Myocyte (in vitro differentiated cells): ENCODE measurements around the gene TAS2R19. TPM values are rescaled to one million over a fixed set of nuclear protein-coding genes. Genes with fewer than 3 reads are reported as not detected.

Experiments used
- DNase-seq: peaks from one replicate; pipeline ENCODE4 v3.0.0-alpha.2; 2012; ENCODE audit warnings: low read depth
- total RNA-seq: library from RNA; depleted of rRNA; stranded (reverse); fragments of >200 nt; gene quantifications from 2 replicates; pipeline ENCODE4 v1.2.3, GENCODE V29; 2014

The TAS2R19 gene
- total RNA-seq, 1 donor from 2014 or later, result 2.0 TPM

- no peak for DNase-seq
These were observed 28.1 kb downstream of the TAS2R19 start for GRCh38 chr12:10994307-10994706.

- DNase-seq, result no peak
These were observed 33.3 kb downstream of the TAS2R19 start for GRCh38 chr12:10989107-10989506.

- no peak for DNase-seq
These were observed 35.6 kb downstream of the TAS2R19 start, which contains the start of gene TAS2R50 for GRCh38 chr12:10986812-10987211. TAS2R50 (minus strand) TSS chr12:10986912; CDS start chr12:10986860, 52 bp downstream.

GRCh38 chr12:10982244-10982643 is 40.2 kb downstream of the TAS2R19 start:
- no peak for DNase-seq

DNA sequence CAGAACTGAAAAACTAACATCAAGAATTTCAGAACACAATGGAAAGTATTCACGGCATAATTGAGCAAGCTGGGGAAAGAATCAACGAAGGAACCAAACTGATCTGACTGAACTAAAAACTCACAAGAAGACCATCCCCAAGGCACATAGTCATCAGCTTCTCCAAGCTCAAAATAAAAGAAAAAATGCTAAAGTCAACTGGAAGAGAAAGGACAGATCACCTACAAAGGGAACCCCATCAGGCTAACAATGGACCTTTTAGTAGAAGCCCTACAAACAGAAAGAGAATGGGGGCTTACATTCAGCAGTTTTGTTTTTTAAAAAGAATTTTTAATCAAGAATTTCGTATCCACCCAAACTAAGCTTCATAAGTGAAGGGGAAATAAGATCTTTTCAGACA is 47.5 kb downstream of the TAS2R19 start:
- no peak for DNase-seq

Other genes with a start within 250 kb of the TAS2R19 start
- gene TAS2R7, start 220.0 kb downstream of the TAS2R19 start, total RNA-seq, result not detected in 2 replicates
- 0.21 TPM in 1 of 2 replicates, not detected in the other for gene TAS2R8, start 215.3 kb downstream of the TAS2R19 start, total RNA-seq
- gene TAS2R9, start 212.5 kb downstream of the TAS2R19 start, total RNA-seq, result not detected in 2 replicates
- gene TAS2R10, start 196.3 kb downstream of the TAS2R19 start, total RNA-seq, result 0.75 and 3.2 TPM in 2 replicates
- 0.43 and 1.7 TPM in 2 replicates for gene PRR4, start 173.1 kb downstream of the TAS2R19 start, total RNA-seq
- 8.9 and 9.4 TPM in 2 replicates for gene PRH1, start 138.4 kb downstream of the TAS2R19 start, total RNA-seq
- 0.94 and 1.2 TPM in 2 replicates for gene TAS2R13, start 113.1 kb downstream of the TAS2R19 start, total RNA-seq
- not detected in 2 replicates for gene PRH2, start 93.4 kb downstream of the TAS2R19 start, total RNA-seq
- gene TAS2R14, start 83.4 kb downstream of the TAS2R19 start, total RNA-seq, result 0.99 and 2.5 TPM in 2 replicates
- 0.62 and 1.5 TPM in 2 replicates for gene TAS2R50, start 35.7 kb downstream of the TAS2R19 start, total RNA-seq
- gene TAS2R20, start 24.3 kb downstream of the TAS2R19 start, total RNA-seq, result 0.68 and 2.1 TPM in 2 replicates
- 0.99 and 2.2 TPM in 2 replicates for gene TAS2R31, start 8.8 kb upstream of the TAS2R19 start, total RNA-seq
- 0.62 TPM in 1 of 2 replicates, not detected in the other for gene TAS2R46, start 39.7 kb upstream of the TAS2R19 start, total RNA-seq
- gene TAS2R43, start 69.7 kb upstream of the TAS2R19 start, total RNA-seq, result 0.48 TPM in 1 of 2 replicates, not detected in the other
- gene TAS2R30, start 112.0 kb upstream of the TAS2R19 start, total RNA-seq, result 1.1 and 1.5 TPM in 2 replicates
- gene SMIM10L1, start 148.6 kb upstream of the TAS2R19 start, total RNA-seq, result 9.1 and 10.4 TPM in 2 replicates
- gene TAS2R42, start 164.3 kb upstream of the TAS2R19 start, total RNA-seq, result not detected in 2 replicates
- not detected in 2 replicates for gene PRB3, start 247.1 kb upstream of the TAS2R19 start, total RNA-seq